HG02759 (cell line): ENCODE data around the gene ISM2.

Experiments used
- ATAC-seq: cut with Tn5 transposase; IDR thresholded peaks from one replicate; pipeline ENCODE4 v1.9.1; 2021; ENCODE audit warnings: mild to moderate bottlenecking, moderate library complexity; ENCODE audit not compliant: unreplicated experiment

The ISM2 gene

GRCh38 chr14:77470224-77470870, 28.3 kb downstream of the ISM2 start:
- ATAC-seq = no peak

- no peak for ATAC-seq
These were observed 29.1 kb downstream of the ISM2 start for GRCh38 chr14:77469539-77469938.

- ATAC-seq = no peak
These were observed 29.5 kb downstream of the ISM2 start for GRCh38 chr14:77469067-77469505.

- no peak for ATAC-seq
These were observed 30.8 kb downstream of the ISM2 start for GRCh38 chr14:77467801-77468200.

GRCh38 chr14:77459072-77459723, 39.4 kb downstream of the ISM2 start:
- no peak for ATAC-seq

GRCh38 chr14:77458249-77458950, 40.2 kb downstream of the ISM2 start:
- peak; percentile 19 for ATAC-seq

- ATAC-seq = peak; percentile 88
These were observed 40.9 kb downstream of the ISM2 start, which contains the start of the genes AHSA1 and VIPAS39 for GRCh38 chr14:77457522-77458248. Gene AHSA1 (plus strand): TSS chr14:77458093. CDS start chr14:77458190, 97 bp downstream. Gene VIPAS39 (minus strand): TSS chr14:77457601. CDS start chr14:77454102, 3,499 bp downstream.

- ATAC-seq = no peak
These were observed 41.5 kb downstream of the ISM2 start for GRCh38 chr14:77457115-77457521.

GRCh38 chr14:77455966-77456640, 42.5 kb downstream of the ISM2 start:
- ATAC-seq = no peak

- no peak for ATAC-seq
These were observed 56.4 kb downstream of the ISM2 start for GRCh38 chr14:77442196-77442595.

GRCh38 chr14:77439861-77440260, 58.8 kb downstream of the ISM2 start:
- ATAC-seq = no peak

- ATAC-seq = no peak
These were observed 60.0 kb downstream of the ISM2 start for GRCh38 chr14:77438596-77438995.

GRCh38 chr14:77436042-77436441, 62.6 kb downstream of the ISM2 start:
- no peak for ATAC-seq

- no peak for ATAC-seq
These were observed 72.2 kb downstream of the ISM2 start for GRCh38 chr14:77426396-77426795.

GRCh38 chr14:77424862-77425261, 73.8 kb downstream of the ISM2 start:
- ATAC-seq = no peak
